Osteoblast (primary cell): ENCODE measurements around the gene TCF4. TPM values are rescaled to one million over a fixed set of nuclear protein-coding genes. Genes with fewer than 3 reads are reported as not detected.

Experiments used
- DNase-seq: peaks from one replicate; pipeline ENCODE4 v3.0.0; 2011; ENCODE audit warnings: low spot score, mixed read lengths; ENCODE audit not compliant: insufficient read length; ENCODE audit errors: missing footprints
- H2AFZ ChIP-seq: 2 replicates; pipeline ENCODE4 v1.6.0; 2011; ENCODE audit warnings: mild to moderate bottlenecking, low read length
- H3K27ac ChIP-seq: 2 replicates; pipeline ENCODE4 v1.5.1; 2011; ENCODE audit warnings: mild to moderate bottlenecking, low read depth, low read length, moderate library complexity
- H3K27me3 ChIP-seq: 2 replicates; pipeline ENCODE4 v1.6.0; 2012; ENCODE audit warnings: mild to moderate bottlenecking, control low read depth, inconsistent platforms, low read length, moderate library complexity; ENCODE audit not compliant: insufficient read depth
- H3K36me3 ChIP-seq: 2 replicates; pipeline ENCODE4 v1.5.1; 2011; ENCODE audit warnings: mild to moderate bottlenecking, low read length, control low read depth, moderate library complexity; ENCODE audit not compliant: insufficient read depth
- H3K4me1 ChIP-seq: 2 replicates; pipeline ENCODE4 v1.5.1; 2011; ENCODE audit warnings: mild to moderate bottlenecking, low read length, control low read depth, moderate library complexity; ENCODE audit not compliant: insufficient read depth
- H3K4me2 ChIP-seq: 2 replicates; pipeline ENCODE4 v1.6.0; 2011; ENCODE audit warnings: mild to moderate bottlenecking, low read length; ENCODE audit not compliant: insufficient read depth
- H3K4me3 ChIP-seq: fragments of 200-600 bp; sonication (generic); 3 replicates; pipeline ENCODE4 v1.5.1; 2012; ENCODE audit warnings: mild to moderate bottlenecking, low read length, inconsistent platforms; ENCODE audit not compliant: insufficient read depth
- H3K79me2 ChIP-seq: 2 replicates; pipeline ENCODE4 v1.6.0; 2012; ENCODE audit warnings: mild to moderate bottlenecking, low read length, control low read depth, inconsistent platforms; ENCODE audit not compliant: insufficient read depth
- H3K9me3 ChIP-seq: 2 replicates; pipeline ENCODE4 v1.5.1; 2011; ENCODE audit warnings: low read depth, low read length, control low read depth
- H4K20me1 ChIP-seq: 2 replicates; pipeline ENCODE4 v1.6.0; 2012; ENCODE audit warnings: mild to moderate bottlenecking, low read length, control low read depth; ENCODE audit not compliant: insufficient read depth
- CTCF ChIP-seq: IDR thresholded peaks from 2 replicates; pipeline ENCODE4 v1.5.1; 2011; ENCODE audit warnings: mild to moderate bottlenecking, low read depth, low read length, moderate library complexity; ENCODE audit errors: extremely low read depth
- total RNA-seq: library from RNA; depleted of rRNA; stranded (reverse); fragments of >200 nt; gene quantifications from 2 replicates; pipeline ENCODE4 v1.2.3, GENCODE V29; 2012

TCF4 gene
- total RNA-seq, 1 donor: 87.2 TPM

GRCh38 chr18:55331301-55331700, 256.7 kb downstream of the TCF4 start:
- no peak for TF ChIP-seq CTCF
- Histone ChIP-seq H2AFZ (no peak overlapping the region), H4K20me1 (no peaks in the 10 kb centered on the region), H3K9me3 (no peaks in the 10 kb centered on the region), H3K4me3 (no peak overlapping the region), H3K4me1 (peaks cover 17% of the 10 kb centered on the region), H3K4me2 (no peak overlapping the region), H3K79me2 (no peaks in the 10 kb centered on the region), H3K36me3 (no peaks in the 10 kb centered on the region), H3K27ac (no peak overlapping the region), H3K27me3 (no peaks in the 10 kb centered on the region)
- DNase-seq: no peak

GRCh38 chr18:55328301-55328700, 259.7 kb downstream of the TCF4 start:
- Histone ChIP-seq H3K4me3 (no peak overlapping the region), H3K4me2 (peak overlapping the region; percentile 47), H2AFZ (no peak overlapping the region), H3K79me2 (no peaks in the 10 kb centered on the region), H3K4me1 (peaks cover 24% of the 10 kb centered on the region), H3K27me3 (no peaks in the 10 kb centered on the region), H3K36me3 (no peaks in the 10 kb centered on the region), H3K27ac (peak overlapping the region; percentile 57), H4K20me1 (no peaks in the 10 kb centered on the region), H3K9me3 (no peaks in the 10 kb centered on the region)
- no peak for TF ChIP-seq CTCF
- DNase-seq: peak; percentile 82

GRCh38 chr18:55327454-55327853, 260.5 kb downstream of the TCF4 start:
- DNase-seq: no peak
- H3K4me1 ChIP-seq: peaks cover 31% of the 10 kb centered on the region
- no peaks in the 10 kb centered on the region for H3K36me3 ChIP-seq
- no peak for TF ChIP-seq CTCF
- H4K20me1 ChIP-seq: no peaks in the 10 kb centered on the region
- H3K9me3 ChIP-seq: no peaks in the 10 kb centered on the region
- no peaks in the 10 kb centered on the region for H3K27me3 ChIP-seq
- no peak overlapping the region for H3K27ac ChIP-seq
- no peak overlapping the region for H3K4me3 ChIP-seq
- H3K4me2 ChIP-seq: no peak overlapping the region
- no peak overlapping the region for H2AFZ ChIP-seq
- H3K79me2 ChIP-seq: no peaks in the 10 kb centered on the region

- no peaks in the 10 kb centered on the region for H4K20me1 ChIP-seq
- no peak for DNase-seq
- no peaks in the 10 kb centered on the region for H3K9me3 ChIP-seq
- no peaks in the 10 kb centered on the region for H3K27me3 ChIP-seq
- no peaks in the 10 kb centered on the region for H3K36me3 ChIP-seq
- H3K4me3 ChIP-seq: no peak overlapping the region
- peaks cover 32% of the 10 kb centered on the region for H3K4me1 ChIP-seq
- no peak overlapping the region for H2AFZ ChIP-seq
- H3K79me2 ChIP-seq: no peaks in the 10 kb centered on the region
- no peak overlapping the region for H3K4me2 ChIP-seq
- H3K27ac ChIP-seq: no peak overlapping the region
- TF ChIP-seq CTCF: no peak
Observed at GRCh38 chr18:55326134-55326533, 261.9 kb downstream of the TCF4 start.
